Measurements from ENCODE around the gene KCNRG.

Gene KCNRG

DNA sequence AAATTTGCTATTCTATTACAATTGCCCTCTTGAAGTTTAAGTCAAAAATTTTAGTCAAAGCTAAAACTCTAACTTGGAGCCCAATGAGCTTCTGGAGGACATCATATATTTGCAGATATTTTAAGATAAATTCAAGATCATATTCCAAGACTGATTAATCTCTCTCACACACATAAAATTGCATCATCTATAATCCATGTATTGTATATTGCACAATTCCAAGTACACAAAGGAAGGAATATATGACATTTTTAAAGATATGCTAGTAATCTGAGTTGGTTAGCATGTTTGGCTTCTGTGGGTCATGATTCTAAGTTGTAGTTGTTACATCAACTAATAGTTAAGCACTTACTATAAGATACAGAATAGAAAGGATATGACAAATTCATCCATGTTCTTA is 53.3 kb downstream of the KCNRG start:
- in situ Hi-C loops (cut with MboI; ENCODE audit: low sequenced_read_pairs, unreplicated experiment) = no loop called here
- no peak for DNase-seq (ENCODE audit: low spot score)
- TF ChIP-seq, protein P1, sequence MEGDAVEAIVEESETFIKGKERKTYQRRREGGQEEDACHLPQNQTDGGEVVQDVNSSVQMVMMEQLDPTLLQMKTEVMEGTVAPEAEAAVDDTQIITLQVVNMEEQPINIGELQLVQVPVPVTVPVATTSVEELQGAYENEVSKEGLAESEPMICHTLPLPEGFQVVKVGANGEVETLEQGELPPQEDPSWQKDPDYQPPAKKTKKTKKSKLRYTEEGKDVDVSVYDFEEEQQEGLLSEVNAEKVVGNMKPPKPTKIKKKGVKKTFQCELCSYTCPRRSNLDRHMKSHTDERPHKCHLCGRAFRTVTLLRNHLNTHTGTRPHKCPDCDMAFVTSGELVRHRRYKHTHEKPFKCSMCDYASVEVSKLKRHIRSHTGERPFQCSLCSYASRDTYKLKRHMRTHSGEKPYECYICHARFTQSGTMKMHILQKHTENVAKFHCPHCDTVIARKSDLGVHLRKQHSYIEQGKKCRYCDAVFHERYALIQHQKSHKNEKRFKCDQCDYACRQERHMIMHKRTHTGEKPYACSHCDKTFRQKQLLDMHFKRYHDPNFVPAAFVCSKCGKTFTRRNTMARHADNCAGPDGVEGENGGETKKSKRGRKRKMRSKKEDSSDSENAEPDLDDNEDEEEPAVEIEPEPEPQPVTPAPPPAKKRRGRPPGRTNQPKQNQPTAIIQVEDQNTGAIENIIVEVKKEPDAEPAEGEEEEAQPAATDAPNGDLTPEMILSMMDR (IDR thresholded peaks at IDR 0.05; ENCODE audit: borderline replicate concordance, control extremely low read depth, extremely low read depth, insufficient read depth, missing control alignments) = no peak

- TF ChIP-seq, protein P1 (IDR thresholded peaks at IDR 0.05; ENCODE audit: borderline replicate concordance, control extremely low read depth, extremely low read depth, insufficient read depth, missing control alignments) = no peak
- DNase-seq (ENCODE audit: low spot score) = no peak
- in situ Hi-C loops (cut with MboI; ENCODE audit: low sequenced_read_pairs, unreplicated experiment) = no loop called here
These were observed 54.0 kb downstream of the KCNRG start for GRCh38 chr13:50069261-50069660.

DNA sequence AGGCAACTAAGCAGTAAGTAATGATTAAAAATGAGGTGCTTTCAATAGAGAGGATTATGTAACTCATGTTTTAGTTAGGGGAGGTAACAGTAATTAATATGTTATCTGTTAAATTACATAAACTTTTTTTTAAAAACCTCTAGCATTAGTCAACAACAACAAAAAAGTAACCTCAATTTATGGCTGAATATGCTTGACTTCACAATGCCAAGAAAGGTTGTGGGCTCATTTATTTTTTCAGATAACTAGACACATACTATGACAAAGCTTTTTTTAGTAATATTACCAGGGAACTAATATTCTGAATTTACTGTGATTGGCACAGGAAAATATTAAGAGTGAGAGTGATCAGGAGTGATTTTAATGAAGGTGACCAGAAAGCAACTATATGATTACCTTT is 54.9 kb downstream of the KCNRG start:
- in situ Hi-C loops (cut with MboI; ENCODE audit: low sequenced_read_pairs, unreplicated experiment) = no loop called here
- DNase-seq (ENCODE audit: low spot score) = no peak

More for the DNA sequence above, 54.9 kb downstream of the KCNRG start:
- TF ChIP-seq, protein P1 (IDR thresholded peaks at IDR 0.05; ENCODE audit: borderline replicate concordance, control extremely low read depth, extremely low read depth, insufficient read depth, missing control alignments) = no peak
